GM19193 (cell line): ENCODE results near the gene PRKCZ.

Source experiments
- POLR2A ChIP-seq: IDR thresholded peaks from 4 replicates; pipeline ENCODE4 v1.6.1; 2011; ENCODE audit not compliant: insufficient read depth, insufficient read length; ENCODE audit errors: extremely low read depth

The PRKCZ gene

DNA sequence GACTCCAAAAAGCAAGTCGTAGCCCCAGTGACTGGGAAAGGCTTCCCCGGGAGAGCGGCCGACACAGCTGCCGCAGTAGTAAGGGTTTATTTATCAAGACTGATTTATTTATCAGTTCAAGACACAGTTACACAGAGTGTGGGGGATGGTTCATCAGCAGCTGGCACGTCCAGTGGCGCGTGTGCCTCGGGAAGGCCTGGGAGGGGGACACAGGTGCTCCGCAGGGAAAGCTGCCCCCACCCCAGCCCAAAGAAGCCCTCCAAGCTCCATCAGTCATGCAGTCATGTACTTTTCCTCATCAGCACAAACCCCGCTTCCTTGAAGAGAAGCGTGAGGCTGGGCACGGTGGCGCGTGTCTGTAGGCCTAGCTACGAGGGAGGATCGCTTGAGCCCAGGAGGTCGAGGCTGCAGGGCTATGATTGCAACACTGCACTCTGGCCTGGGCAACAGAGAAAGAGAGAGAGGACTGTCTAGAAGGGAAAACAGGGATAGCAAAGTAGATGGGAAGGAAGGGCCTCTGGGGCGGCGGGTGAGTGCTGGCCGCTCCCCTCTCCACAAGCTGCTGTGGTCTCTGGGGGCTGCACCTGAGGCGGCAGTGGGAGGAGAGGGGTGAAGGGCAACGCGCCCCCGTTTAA lies 53.2 kb downstream of the PRKCZ start:
- TF ChIP-seq POLR2A: no peak

DNA sequence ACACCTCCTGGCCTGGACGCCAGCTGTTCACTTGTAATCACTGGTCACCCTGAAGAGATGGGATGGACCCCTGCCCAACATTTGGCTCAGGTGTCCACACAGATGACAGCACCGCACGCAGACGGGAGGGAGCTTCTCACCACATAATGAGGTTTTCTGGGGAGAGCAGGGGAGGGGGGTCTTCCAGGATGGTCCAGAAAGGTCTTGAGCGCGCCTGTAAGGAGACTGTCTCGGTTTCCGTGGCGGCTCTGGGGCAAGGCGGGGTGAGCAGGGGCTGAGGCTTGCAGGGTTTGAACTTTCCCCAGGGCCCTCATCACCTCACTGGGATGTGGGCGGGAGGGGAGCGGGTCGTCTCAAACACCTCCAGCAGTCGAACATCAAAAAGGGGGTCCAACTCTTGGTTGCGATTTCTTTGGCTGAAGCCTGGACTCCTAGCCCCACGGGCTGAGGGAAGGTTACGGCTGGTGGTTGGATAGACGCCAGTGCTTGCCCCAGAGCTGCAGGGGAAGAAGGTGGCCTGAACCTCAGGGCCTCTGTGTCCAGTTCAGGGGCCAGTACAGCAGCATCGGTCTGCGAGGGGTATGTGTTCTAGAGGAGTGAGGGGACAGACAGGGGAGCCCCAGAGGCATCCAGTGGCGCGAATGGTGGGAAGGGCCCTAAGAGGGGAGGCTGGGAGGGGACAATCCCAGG lies 53.8 kb downstream of the PRKCZ start:
- TF ChIP-seq POLR2A: no peak

DNA sequence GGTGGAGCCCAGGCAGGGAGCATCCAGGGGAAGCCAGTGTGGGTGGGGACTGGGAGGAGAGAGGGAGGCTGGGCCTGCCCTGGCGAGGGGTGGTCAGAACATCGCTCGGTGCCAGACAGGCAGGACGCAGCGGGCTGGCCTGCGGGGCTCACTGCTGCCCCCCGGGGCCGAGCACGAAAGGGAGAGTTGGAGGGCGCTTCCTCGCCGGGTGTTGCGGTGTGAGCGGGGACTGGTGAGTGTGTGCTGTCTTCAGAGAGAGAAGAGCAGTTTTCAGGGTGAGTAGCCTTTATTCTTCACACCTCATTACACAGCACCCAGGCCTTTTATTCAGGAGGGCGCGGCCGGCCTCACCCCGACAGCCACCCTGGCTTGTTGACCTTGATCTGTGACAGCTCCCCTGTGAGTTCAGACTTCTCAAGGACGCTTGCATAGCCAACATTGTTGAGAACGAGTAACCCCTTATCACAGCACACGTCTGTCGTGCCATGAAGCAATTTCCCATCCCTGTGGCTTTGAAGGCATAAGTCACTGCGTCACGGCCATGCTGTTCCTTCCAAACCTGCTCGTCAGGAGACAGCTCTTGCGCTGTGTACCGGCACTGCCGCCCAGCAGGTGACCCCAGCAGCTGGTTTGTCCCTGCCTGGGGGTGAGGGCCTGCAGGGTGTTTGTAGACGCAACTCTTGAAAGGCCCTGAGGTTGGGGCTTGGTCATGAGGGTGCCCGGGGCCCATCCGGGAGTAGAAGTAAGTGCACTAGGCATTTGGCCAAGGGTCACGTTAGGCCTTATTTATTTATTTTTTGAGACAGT lies 54.6 kb downstream of the PRKCZ start:
- no peak for TF ChIP-seq POLR2A

DNA sequence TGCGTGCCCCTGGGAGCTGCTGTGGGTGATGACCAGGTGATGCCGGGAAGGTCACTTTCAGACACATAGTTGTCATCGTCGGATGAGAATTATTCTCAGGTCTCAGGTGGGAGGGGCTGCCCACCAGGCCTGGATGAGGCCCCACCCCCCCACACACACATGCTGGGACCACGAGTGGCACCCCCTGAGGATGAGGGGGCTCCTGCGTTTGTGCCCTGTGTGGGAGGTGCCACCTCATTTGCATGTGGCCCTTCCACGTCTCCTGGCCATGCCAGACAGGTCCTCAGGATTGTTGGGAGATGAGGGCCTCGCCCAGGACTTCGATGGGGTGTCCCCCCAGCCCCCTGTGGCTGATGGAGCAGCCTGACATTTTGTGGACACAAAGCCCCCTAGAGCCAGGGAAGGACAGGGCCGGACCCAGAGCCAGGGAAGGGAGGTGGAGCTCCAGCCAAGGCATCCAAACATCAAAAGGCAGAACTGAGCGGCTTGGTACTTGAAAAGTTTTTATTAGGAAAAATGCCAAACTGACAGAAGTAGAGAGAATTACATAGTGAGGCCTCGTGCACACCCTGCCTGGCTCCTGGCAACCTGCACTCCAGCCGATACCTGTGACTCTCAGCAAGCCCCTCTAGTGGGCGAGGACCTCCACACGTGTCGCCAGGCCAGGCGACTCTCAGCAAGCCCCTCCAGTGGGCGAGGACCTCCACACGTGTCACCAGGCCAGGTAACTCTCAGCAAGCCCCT lies 55.7 kb downstream of the PRKCZ start:
- TF ChIP-seq POLR2A: no peak

DNA sequence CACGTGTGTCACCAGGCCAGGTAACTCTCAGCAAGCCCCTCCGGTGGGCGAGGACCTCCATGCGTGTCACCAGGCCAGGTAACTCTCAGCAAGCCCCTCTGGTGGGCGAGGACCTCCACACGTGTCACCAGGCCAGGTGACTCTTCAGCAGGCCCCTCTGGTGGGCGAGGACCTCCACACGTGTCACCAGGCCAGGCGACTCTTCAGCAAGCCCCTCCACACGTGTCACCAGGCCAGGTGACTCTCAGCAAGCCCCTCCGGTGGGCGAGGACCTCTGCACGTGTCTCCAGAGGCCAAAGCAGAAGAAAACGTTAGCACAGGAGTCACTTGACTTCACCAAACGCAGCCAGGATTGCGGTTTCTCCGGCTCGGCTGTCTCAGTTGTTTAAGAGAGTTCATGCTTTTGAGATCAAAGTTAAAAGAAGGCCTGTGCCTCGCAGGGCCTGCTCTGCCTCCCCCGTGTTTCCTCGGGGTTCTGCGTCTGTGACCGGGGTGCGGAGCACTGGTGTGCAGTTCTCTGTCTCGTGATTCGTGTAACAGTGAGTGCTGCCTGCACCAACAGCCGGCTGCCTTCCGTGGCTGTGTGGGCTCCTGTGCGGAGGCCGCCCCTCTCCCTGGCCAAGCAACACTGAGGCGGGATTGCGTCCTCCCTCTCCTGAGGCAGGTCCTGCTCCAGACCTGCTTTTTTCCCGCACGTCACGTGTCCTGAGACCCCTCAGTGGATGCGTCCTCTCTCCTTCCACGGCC lies 56.6 kb downstream of the PRKCZ start:
- no peak for TF ChIP-seq POLR2A

DNA sequence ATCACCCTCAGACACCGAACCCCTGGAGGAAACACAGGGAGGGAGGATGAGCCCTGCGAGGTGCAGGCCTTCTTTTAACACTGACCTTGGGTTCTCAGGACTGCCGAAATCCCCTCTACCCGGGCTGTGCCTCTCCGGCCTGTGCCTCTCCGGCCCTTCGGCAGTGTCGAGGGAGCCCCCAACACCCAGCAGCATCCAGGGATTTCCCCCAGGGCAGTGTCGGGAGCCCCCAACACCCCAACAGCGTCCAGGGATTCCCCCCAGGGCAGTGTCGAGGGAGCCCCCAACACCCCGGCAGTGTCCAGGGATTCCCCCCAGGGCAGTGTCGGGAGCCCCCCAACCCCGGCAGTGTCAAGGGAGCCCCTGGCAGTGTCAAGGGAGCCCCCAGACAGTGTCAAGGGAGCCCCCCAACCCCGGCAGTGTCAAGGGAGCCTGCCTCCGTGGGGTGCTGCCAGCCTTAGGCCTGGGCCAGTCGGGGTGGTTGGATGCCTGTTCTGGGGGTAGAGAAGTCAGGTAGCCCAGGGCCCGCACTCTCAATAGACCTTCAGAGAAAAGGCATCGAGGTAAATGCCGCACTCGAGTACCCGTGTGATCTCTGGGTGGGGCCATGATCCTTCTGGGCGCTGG lies 57.5 kb downstream of the PRKCZ start:
- TF ChIP-seq POLR2A: no peak

DNA sequence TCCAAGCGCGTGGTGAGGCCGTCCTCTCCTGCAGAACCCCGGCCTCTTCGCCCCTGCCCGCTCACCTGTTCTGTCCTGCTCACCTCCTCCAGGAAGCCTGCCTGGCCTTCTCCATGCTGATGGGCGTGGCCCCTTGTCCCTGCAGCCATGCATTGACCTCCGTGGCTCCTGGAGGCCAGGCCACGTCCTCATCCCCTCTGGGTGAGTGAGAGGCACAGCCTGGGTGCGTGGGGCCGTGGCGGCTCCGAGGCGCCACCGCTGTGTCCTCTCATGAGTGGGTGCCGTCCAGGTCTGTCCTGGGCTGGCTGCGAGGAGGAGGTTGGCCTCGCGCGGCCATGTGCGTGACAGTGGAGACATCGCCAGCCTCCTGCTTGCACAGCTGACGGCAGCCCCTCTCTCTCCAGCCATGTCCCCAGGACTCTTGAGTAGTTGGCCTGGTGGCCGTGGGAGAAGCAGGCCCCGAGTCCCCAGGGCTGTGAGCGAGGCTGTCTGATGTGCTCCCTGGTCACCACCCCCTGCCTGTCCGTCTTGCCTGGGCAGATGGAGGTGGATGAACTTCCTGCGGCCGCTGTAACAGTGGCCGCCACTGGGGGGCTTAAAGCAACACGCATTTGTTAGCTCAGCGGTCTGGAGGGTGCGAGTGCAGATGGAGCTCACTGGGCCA lies 58.1 kb downstream of the PRKCZ start:
- no peak for TF ChIP-seq POLR2A

DNA sequence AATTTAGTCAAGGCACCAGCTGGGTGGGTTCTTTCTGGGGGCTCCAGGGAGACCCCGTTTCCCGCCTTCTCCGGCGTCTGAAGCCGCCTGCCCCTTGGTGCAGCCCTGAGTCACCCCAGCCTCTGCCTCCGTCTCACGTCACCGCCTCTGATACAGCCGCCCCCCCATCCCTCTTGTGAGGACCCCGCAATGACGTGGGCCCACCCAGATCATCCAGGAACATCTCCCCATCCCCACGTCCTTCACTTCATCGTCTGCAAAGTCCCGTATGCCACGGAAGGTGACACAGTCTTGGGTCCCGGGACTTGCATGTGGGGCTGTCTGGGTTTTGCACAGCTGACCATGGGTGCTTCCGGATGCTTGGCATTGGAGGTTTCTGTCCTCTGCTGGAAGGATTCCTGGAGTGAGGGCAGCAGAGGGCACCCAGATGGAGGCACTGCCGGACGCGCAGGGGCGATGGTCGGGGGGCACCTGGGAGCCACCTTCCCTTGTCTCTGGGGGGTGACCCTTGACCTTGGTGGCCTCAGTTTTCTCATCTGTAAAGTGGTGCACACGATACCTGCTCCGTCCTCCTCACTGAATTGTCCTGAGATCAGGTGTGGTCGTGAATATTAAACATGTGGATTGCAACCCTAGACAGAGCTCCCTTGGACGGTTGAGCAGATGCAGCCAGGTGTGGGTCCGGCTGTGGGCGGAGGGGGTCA lies 58.8 kb downstream of the PRKCZ start:
- TF ChIP-seq POLR2A: no peak

DNA sequence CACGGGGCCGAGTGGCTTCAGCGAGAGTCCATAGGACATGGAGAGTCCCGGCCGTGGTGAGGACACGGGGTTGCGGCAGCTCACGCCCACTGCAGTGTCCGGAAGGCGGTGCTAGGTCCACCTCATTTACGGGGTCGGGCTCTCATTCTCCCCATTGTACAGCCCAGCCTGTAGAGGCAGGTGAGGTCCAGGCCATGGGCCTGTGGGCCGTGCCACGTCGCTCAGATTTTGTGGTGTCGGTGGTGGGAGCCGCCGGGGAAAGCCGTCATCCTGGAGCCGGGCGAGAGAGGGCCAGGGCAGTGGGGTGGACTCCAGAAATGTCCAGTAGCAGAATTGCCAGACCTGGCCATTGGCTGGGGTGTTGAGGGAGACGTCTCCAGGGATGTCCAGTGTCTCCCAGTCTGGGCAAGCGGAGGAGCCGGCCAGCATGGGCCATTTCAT lies 59.4 kb downstream of the PRKCZ start:
- TF ChIP-seq POLR2A: no peak

DNA sequence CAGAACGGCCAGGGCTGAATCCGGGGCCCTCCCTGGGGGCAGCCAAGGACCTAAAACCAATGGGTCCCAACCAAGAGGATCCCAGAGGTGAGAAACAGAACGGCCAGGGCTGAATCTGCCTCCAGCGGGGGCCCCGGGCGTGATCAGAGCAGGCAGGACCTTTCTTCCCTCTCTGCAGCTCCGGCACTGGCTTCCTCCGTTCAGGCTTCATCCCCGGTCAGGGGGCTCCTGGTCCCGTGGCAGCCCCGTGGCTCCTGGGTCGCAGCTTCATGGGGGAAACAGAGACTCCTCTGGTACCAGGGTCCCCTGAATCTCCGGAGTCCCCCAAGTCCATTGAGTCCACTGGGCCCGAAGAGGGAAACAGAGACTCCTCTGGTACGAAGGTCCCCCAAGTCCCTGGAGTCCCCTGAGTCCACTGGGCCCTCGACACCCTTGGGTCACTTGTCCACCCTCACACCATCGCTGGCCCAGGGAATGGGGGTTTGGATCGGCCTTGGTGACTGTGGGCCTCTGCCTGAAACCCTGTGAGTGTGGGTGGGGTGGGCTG lies 60.1 kb downstream of the PRKCZ start:
- no peak for TF ChIP-seq POLR2A

DNA sequence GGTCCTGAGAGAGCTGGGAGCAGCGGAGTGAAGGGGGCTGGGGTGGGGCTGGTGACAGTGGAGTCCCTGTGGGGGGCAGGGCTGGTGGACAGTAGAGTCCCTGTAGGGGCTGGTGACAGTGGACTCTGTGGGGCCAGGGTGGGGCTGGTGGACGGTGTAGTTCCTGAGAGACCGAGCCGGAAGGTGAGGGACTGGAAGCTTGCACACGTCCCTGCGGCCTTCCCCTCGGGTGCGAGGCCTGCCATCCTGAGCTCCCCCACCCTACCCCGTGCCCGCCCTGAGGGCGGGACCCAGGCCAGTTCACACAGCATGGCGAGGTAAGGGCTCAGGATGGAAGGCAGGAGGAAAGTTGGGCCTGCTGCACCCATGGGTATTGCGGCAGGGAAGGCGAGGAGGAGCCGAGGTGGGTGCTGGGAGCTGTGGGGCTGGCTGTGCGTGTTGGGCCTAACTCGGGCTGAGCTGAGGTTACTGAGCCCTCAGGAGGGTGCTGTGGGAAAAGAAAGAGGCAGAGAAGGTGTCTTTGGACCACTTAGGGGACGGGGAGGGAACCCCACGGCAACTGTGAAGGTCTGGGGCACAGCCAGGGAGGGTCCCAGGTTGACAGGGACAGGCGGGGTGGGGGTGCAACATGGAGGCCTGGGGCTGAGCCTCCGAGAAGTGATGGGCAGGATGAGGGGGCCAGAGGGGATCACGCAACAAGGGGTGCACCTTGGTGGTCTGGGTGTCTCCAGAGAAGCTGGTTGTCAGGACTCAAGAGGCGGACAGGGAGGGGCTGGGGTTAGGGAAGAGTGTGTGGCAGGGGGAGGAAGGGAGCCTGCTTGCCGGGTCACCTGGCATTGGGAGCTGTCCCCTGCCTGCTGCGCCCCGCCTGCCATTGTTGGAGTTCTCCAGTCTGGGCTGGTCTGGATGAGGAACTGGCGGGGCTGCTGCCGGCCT lies 60.8 kb downstream of the PRKCZ start:
- no peak for TF ChIP-seq POLR2A

DNA sequence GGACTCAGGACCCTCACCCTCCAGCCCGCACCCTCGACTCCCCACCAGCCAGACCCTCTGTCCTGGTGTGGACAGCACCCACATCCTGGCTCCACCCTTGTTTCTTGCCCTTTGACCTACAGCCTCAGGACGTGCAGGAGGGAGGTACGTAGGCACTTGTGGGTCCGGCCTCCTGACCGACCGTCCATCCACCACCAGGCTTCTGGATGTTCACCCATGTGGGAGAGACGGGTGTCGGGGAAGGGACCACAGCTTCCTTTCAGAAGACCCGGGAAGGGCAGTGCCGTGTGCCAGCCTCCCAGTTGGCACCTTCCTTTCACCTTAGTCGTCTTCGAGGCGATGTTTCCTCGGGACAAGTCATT lies 61.4 kb downstream of the PRKCZ start:
- TF ChIP-seq POLR2A: no peak
